ENCODE results near the gene RPRD2. TPM values are rescaled to one million over a fixed set of nuclear protein-coding genes. Genes with fewer than 3 reads are reported as not detected.

The RPRD2 gene
- total and polyA plus RNA-seq, 4 donors, result 5.4 to 9.7 (median 8.0) TPM

GRCh38 chr1:150473659-150474058 lies 109.7 kb downstream of the RPRD2 start:
- 31% methylated on average over 4 of the region's 4 CpGs for WGBS
- peak overlapping the region; percentile 58 to 68 for H3K27ac ChIP-seq (ENCODE audit: low read depth in 1 of 2, low read length in 2 of 2)
- no peak for DNase-seq (ENCODE audit: low spot score)

More at GRCh38 chr1:150473659-150474058, 109.7 kb downstream of the RPRD2 start:
- H3K4me1 ChIP-seq (ENCODE audit: control insufficient read depth in 4 of 4, insufficient read depth in 4 of 4, low read length in 3 of 4), result peaks cover 12 to 48% (median 39%) of the 10 kb centered on the region in 4 donors
- H3K9ac ChIP-seq (ENCODE audit: low read depth in 1 of 2, low read length in 2 of 2), result no peak overlapping the region
- no peaks in the 10 kb centered on the region for H3K9me3 ChIP-seq (ENCODE audit: control insufficient read depth in 4 of 4, low read length in 3 of 4)
- no peak overlapping the region for H3K4me3 ChIP-seq (ENCODE audit: low read depth in 1 of 3, low read length in 3 of 3)
- TF ChIP-seq ATF3 (IDR thresholded peaks at IDR 0.05), result no peak
- TF ChIP-seq NR2F2 (IDR thresholded peaks at IDR 0.05), result peak; percentile 68
- TF ChIP-seq REST (IDR thresholded peaks at IDR 0.05), result peak; percentile 25
- TF ChIP-seq YY1 (IDR thresholded peaks at IDR 0.05), result peak; percentile 81
- TF ChIP-seq ZBTB33 (IDR thresholded peaks at IDR 0.05), result peak; percentile 41
- TF ChIP-seq FOXA1 (IDR thresholded peaks at IDR 0.05), result no peak
- peak; percentile 57 for TF ChIP-seq HNF4G (IDR thresholded peaks at IDR 0.05)
- TF ChIP-seq HNF4A (conservative IDR thresholded peaks at IDR 0.05), result peak; percentile 83 to 87
- peak; percentile 85 for TF ChIP-seq SP1 (IDR thresholded peaks at IDR 0.05)
- TF ChIP-seq TAF1 (conservative IDR thresholded peaks at IDR 0.05), result peak; percentile 45
- TF ChIP-seq RXRA (IDR thresholded peaks at IDR 0.05), result peak; percentile 91 to 92
- TF ChIP-seq MAX (IDR thresholded peaks at IDR 0.05), result peak; percentile 81
- TF ChIP-seq JUND (IDR thresholded peaks at IDR 0.05), result peak in 1 of 2 donors; percentile 61
- TF ChIP-seq FOXA2 (IDR thresholded peaks at IDR 0.05), result peak; percentile 61
- TF ChIP-seq CTCF (IDR thresholded peaks at IDR 0.05; ENCODE audit: low read depth, low read length, missing input control), result no peak
- peak in 1 of 2 donors; percentile 61 for TF ChIP-seq RAD21 (IDR thresholded peaks at IDR 0.05)
- TF ChIP-seq EGR1 (IDR thresholded peaks at IDR 0.05; ENCODE audit: low read depth in 2 of 2), result no peak
- no peak for TF ChIP-seq GABPA (IDR thresholded peaks at IDR 0.05 in 1 of 2, conservative IDR thresholded peaks at IDR 0.05 in 1 of 2)
- H3K27me3 ChIP-seq (ENCODE audit: control insufficient read depth in 4 of 4, insufficient read depth in 4 of 4, low read length in 3 of 4), result no peaks in the 10 kb centered on the region
- H3K36me3 ChIP-seq (ENCODE audit: control insufficient read depth in 4 of 4, insufficient read depth in 3 of 4, low read depth in 1 of 4, low read length in 3 of 4), result peaks cover 5 to 20% (median 14%) of the 10 kb centered on the region in 4 donors

Data from liver (tissue), 9 donors.